Measurements from ENCODE around the gene ZNF684.
A peak's percentile ranks its signal among the peaks of the same experiment; 100 is the strongest.

ZNF684 gene

DNA sequence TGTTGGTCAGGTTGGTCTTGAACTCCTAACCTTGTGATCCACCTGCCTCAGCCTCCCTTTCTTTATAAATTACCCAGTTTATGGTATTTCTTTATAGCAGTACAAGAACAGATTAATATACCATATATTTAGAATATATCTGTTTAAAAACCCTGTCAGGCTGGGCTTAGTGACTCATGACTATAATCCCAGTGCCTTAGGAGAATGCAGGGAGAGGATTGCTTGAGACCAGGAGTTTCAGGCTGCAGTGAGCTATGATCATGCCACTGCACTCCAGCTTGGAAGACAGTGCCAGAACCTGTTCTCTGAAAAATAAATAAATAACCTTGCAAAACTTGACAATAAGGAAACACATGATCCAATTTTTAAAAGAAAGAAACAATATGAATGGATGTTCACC is 43.9 kb downstream of the ZNF684 start:
- no peak for DNase-seq

DNA sequence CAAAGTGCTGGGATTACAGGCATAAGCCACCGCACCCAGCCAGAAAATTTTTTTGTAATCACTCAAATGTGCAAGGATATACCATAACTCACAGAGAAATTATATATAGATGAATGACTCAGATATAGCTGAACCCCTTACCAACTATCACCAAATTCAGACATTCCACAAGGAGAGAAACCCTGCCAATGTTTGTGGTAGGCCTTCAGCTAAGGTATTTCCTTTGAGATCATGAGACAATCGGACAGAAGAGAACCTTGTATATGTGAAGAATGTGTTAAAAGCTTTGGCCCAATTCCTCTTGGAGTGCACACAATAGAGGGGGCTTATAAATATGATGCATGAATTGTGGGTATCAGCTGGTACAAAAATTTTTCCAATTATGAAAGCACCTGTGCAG is 50.7 kb downstream of the ZNF684 start:
- no peak for DNase-seq

DNA sequence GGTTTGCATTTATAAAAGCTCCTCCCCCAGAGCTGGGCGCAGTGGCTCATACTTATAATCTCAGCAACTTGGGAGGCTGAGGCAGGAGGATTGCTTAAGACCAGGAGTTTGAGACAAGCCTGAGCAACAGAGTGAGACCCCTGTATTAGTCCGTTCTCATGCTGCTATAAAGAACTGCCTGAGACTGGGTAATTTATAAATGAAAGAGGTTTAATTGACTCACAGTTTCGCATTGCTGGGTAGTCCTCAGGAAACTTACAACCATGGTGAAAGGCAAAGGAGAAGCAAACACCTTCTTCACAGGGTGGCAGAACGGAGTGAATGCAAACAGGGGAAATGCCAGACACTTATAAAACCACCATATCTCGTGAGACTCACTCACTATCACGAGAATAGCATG is 52.5 kb downstream of the ZNF684 start:
- DNase-seq, result no peak

DNA sequence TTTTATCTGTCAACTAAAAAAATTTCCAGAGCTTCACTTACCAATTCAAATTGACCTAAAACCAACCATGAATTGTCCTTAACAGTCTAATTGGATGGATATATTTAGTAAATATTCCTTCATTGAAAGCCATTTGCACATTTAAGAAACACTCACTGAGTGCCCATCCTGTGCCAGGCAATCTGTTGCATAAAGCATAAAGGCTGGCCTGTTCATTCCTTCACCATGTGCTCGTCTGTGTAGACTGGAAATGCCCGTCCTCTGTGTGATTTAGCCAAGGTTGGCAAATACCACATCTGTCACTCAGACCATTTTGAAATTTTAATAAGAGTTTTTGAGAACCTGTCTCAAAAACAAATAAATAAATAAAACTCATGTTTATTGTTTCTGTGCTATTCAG is 57.1 kb downstream of the ZNF684 start:
- DNase-seq, result no peak

DNA sequence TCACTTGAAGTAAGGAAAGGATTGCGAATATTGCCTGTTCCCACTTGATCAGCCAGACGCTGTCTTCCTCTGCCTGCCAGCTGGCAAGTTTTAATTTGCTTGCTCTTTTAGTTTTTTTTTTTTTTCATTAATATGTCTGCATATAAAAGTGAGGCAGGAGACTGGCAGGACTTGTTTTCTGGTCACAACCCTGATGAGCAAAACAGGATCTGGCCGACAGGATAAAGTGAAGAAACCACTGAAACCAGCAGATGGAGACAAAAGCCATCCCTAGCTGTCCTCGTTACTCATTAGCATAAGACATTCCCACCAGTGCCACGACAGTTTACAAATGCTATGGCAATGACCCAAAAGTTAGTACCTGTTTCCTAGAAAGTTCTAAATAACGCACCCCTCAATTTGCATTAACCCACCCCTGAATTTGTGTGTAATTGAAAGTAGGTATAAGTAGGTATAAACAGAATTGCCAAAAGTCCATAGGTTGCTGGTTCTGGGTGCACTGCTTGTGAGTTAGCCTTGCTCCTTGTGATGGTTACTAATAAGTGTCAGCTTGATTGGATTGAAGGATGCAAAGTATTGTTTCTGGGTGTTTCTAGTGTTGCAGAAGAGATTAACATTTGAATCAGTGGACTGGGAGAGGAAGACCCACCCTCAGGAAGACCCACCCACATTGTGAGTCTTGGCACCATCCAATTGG is 60.8 kb downstream of the ZNF684 start:
- peak; percentile 29 for DNase-seq

DNA sequence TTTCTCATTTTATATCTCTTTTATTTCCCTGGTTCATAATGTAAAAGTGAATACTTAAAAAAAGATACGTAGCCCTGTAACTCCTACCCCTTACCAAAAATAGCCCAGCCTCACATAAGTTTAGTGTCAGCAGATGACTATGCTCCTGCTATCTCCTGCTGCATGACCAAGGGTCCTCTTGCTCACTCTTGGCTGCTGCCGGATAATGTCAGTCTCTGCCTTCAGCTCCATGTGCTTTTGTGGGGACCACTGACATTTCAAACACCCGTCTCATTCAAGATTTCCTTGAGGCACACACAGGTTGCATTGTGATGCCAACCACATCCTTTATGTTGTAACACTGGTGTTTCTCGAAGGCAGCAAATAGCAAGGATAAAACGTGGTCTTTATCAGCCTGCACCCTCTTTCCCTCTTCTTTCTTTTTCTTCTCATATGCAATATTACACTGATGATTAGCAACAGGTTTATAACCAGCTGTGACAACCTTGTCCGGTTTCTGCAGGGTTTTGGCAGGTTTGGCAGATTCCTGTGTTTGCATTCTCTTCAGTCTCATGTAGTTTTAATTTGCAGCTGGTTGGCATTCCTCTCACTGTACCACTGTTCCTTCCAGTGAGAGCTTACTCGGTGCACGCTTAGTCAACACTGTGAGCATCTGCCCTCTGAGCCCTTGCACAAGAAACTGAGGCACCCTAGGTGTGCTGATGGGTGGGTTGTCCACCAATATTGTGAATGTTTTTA is 62.2 kb downstream of the ZNF684 start:
- no peak for DNase-seq

DNA sequence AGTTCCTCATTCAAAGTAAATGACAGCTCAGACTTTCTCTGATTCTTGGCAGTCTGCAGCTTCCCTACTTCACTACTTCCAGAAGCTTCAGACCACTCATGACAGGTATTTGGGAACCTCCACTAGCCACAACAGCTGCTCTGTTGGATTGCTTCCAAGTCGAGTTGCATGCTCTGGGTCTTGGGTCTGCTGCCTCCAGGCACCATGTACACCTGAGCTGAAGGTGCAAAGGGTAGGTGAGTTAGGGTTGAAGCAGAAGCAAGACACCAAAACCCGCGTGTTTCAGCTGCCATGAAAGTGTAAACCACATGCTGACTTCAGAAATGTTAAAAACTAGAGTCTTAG is 62.7 kb downstream of the ZNF684 start:
- no peak for DNase-seq

DNA sequence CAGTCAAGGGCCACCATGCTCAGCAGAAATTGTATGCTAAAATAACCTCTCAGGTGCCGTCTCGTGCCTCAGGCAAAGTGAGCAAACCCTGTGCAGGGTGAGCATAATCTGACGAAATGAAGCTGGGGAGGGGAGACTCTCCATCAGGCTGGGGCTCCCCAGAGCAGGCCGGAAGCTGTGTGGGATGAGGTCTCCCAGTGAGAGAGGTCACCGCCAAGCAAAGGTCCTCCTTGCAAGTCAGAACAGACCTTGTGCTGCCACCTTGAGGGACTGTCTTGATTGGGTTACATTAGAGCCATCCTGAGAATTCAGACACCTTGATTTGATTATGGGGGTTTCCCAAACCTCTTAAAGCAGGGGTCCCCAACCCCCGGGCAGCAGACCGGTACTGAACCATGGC is 64.2 kb downstream of the ZNF684 start:
- no peak for DNase-seq
